ENCODE measurements around the gene HERC3.

Gene HERC3

DNA sequence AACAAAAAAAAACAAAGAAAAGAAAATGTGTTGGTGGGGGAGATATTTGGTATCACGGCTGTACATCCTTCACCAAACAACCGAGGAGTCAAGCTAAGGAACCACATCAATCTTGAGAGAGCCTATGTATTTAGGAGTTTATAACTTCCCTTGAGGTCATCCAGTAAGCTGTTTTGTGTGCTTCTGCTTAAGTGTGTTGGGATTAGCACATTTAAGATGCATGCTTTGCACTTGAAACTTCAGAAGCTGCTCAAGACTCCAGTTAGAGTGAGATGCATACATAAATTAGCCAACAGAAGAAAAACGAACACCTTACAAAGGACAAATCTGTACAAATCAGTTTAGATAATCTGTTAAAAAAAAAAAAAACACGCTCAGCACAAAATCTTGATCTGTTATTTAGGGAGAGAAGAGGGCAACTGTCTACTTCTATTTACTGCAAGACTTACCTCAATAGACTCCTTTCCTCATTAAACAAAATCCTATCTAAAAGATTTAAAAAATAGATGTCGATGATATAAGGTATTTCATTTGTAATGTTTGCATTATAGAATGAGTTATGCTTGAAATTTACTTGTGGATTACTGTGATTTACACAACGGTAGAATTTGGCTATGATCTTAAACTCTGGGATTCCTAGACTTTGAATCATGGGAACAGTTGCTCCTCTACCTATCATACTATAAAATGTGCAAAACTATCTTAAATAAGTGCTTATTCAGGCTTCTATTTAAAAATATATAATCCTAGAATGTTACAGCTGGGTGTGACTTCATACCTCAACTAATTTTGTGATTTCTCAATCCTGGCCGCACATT lies 159.2 kb downstream of the HERC3 start:
- TF ChIP-seq, protein P1, sequence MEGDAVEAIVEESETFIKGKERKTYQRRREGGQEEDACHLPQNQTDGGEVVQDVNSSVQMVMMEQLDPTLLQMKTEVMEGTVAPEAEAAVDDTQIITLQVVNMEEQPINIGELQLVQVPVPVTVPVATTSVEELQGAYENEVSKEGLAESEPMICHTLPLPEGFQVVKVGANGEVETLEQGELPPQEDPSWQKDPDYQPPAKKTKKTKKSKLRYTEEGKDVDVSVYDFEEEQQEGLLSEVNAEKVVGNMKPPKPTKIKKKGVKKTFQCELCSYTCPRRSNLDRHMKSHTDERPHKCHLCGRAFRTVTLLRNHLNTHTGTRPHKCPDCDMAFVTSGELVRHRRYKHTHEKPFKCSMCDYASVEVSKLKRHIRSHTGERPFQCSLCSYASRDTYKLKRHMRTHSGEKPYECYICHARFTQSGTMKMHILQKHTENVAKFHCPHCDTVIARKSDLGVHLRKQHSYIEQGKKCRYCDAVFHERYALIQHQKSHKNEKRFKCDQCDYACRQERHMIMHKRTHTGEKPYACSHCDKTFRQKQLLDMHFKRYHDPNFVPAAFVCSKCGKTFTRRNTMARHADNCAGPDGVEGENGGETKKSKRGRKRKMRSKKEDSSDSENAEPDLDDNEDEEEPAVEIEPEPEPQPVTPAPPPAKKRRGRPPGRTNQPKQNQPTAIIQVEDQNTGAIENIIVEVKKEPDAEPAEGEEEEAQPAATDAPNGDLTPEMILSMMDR (IDR thresholded peaks at IDR 0.05) = no peak

DNA sequence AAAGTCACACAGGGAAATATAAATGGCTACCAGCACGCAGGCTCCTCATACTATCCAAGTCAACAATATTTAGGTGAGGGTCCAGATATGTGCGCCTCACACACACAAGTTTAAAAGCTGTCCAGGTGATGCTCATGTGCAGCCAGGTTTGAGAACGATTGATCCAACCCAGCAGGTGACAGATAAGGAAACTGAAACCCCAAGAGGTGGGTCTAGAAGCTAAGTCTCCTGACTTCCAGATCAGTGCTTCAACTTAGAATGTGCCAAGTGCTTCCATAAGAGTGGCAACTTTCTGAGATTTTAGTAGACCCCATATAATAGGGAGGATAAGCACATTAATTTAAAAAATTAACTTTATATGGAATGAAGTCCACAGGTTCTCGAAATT lies 159.8 kb downstream of the HERC3 start:
- TF ChIP-seq, protein P1 (IDR thresholded peaks at IDR 0.05) = no peak

DNA sequence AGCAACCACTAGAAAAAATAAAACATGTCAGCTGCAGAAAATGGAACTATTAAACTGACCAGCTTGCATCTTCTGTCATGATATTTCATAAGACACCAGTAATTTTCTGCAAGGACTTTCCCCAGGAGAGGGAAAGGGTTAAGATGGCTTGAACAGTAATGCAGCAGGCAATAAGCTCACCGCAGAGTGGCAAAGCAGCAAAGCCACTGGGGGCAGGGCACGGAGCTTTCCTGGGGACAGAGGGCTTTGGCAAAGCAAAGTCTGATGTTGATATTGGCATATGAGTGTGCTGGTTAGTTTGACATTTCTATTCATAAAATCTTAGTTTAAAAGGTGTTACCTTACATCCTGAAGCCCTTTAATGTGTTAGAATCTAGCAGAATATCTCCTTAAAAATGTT lies 160.5 kb downstream of the HERC3 start:
- TF ChIP-seq, protein P1 (IDR thresholded peaks at IDR 0.05) = peak; percentile 16; the same call in 1 of the 2 replicates

DNA sequence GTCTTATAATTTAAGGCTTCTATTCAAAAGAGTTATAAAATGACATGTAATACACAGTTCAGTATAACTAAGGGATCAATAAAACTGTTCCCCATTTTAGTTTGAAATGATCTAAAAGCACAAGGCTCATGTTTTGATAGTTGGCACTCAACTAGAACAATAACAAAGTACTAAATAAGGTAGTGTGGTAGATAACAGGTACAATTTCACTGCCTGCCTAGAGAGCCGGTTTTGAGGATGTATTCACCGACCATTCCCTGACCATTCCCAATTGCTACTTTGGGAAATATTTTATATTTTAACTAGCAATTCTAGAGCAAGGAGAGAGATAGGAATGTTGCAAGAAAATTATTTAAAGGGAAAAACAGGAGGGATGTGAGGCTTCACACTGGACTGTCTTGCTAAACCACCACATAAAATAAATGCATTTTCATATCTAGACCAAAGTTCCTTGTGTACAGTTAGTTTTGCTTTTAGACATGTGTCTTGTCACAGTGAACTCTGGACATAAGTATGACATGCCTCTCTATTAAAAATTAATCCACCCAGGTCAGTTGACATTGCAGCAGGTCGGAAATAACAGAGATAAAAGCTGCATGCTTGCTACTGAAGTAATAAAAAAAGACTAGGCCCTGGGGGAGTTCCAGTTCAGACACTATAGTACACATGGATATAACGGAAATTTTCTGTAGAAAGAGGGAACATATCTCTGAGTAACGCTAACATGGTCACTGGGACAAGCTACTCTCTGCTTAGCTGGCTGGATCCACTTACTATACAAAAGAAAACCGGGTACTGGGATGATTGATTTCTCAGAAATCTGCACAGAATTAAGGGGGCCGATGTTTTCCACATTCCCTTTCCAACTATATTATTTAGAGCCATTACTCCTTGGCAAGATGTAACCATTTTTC lies 161.6 kb downstream of the HERC3 start:
- TF ChIP-seq, protein P1 (IDR thresholded peaks at IDR 0.05) = no peak

DNA sequence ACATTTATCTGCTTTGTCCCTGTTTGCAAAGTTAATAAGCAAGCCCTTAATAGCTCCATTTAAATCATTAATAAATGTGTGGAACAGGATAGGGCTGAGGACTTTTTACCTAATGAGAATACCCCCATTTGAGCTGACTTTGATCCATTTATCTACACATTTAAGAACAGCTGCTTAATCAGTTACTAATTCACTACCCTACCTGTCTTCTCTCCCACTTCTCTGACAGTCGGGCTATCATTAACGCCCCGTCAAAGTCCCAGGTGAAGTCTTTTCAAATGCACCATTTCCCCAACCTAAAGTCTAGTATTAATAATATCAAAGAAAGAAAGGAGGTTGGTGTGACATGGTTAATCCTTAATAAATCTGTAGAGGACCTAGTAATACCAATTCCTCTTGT lies 162.5 kb downstream of the HERC3 start:
- TF ChIP-seq, protein P1 (IDR thresholded peaks at IDR 0.05) = no peak

DNA sequence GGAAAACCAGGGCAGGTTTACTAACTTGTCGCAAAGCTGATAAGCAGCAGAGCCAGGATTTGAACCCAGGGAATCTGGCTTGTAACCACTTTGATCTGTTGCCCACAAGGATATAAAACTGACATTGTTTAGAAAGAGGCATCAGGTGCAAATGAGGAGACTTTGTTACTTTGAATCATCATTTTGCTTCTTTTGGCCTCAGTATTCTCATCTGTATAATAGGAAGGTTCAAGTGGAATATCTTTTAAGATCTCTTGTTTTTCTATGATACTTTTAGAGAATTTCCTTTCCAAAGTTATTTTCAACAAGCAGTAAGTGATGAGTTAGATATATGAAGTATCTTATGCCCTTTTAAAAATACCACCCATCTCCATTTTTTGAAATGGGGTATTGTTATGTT lies 163.2 kb downstream of the HERC3 start:
- TF ChIP-seq, protein P1 (IDR thresholded peaks at IDR 0.05) = no peak

DNA sequence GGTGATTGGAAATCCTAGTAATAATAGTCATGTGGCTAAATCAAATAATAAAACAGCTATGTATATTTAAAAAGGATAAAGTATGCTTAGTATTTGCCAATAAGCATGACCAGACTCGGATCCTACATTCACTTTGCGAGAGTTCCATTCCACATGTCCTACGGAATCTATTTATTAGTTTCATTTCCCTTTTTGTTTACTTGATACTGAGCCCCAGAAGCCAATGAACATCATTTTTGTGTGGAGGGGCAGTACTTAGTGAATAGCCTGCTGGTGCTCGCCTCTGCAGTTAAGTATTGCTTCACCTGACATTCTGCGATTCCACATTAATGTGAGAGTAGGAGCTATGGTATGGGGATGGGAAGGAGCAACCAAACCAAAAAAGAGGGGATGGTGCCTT lies 163.9 kb downstream of the HERC3 start:
- TF ChIP-seq, protein P1 (IDR thresholded peaks at IDR 0.05) = no peak

Measured in LNCAP (cell line).